Measurements from ENCODE around the gene RASGRF2.

Gene RASGRF2

GRCh38 chr5:80928073-80928472 is 32.1 kb upstream of the RASGRF2 start:
- no peak overlapping the region for H3K56ac ChIP-seq (ENCODE audit: low read length)
- H3K4ac ChIP-seq (ENCODE audit: low read depth, low read length): no peak overlapping the region
- H3K79me1 ChIP-seq (ENCODE audit: low read length): no peaks in the 10 kb centered on the region
- H3K27ac ChIP-seq (ENCODE audit: low read depth, low read length): no peak overlapping the region
- no peak overlapping the region for H2AK5ac ChIP-seq (ENCODE audit: low read length)
- no peaks in the 10 kb centered on the region for H3K27me3 ChIP-seq (ENCODE audit: insufficient read depth, low read length, poor library complexity)
- WGBS (ENCODE audit: extremely low coverage, insufficient coverage, low lambda C conversion rate): no CpG with 5 or more reads among the region's 2 CpGs
- no peak overlapping the region for H4K8ac ChIP-seq (ENCODE audit: low read depth, low read length)
- H3K4me1 ChIP-seq (ENCODE audit: control insufficient read depth, low read depth, low read length): no peaks in the 10 kb centered on the region
- no peak overlapping the region for H2BK15ac ChIP-seq (replicated peaks; ENCODE audit: low read depth)
- no peak overlapping the region for H3K18ac ChIP-seq (ENCODE audit: low read length)
- H3K4me2 ChIP-seq (ENCODE audit: low read length): no peak overlapping the region
- no peak overlapping the region for H2BK5ac ChIP-seq (ENCODE audit: low read length)
- no peak overlapping the region for H4K5ac ChIP-seq (ENCODE audit: low read length)
- H2BK120ac ChIP-seq (ENCODE audit: low read depth, low read length): no peak overlapping the region
- no peak overlapping the region for H3K9ac ChIP-seq (ENCODE audit: low read length)
- no peak overlapping the region for H3K23ac ChIP-seq (ENCODE audit: low read length)
- DNase-seq: no peak
- no peaks in the 10 kb centered on the region for H3K79me2 ChIP-seq (ENCODE audit: control insufficient read depth, insufficient read depth, low read length)
- no peak overlapping the region for H3K4me3 ChIP-seq (ENCODE audit: low read length)
- H3K36me3 ChIP-seq (ENCODE audit: control insufficient read depth, insufficient read depth, low read length): no peaks in the 10 kb centered on the region

- Histone ChIP-seq H2AK5ac (ENCODE audit: low read length) (no peak overlapping the region), H3K27me3 (ENCODE audit: insufficient read depth, low read length, poor library complexity) (no peaks in the 10 kb centered on the region), H3K9ac (ENCODE audit: low read length) (no peak overlapping the region), H3K4me3 (ENCODE audit: low read length) (no peak overlapping the region), H3K4me1 (ENCODE audit: control insufficient read depth, low read depth, low read length) (no peaks in the 10 kb centered on the region), H3K79me1 (ENCODE audit: low read length) (no peaks in the 10 kb centered on the region), H3K27ac (ENCODE audit: low read depth, low read length) (no peak overlapping the region), H4K5ac (ENCODE audit: low read length) (no peak overlapping the region), H3K18ac (ENCODE audit: low read length) (no peak overlapping the region), H3K23ac (ENCODE audit: low read length) (no peak overlapping the region), H3K79me2 (ENCODE audit: control insufficient read depth, insufficient read depth, low read length) (no peaks in the 10 kb centered on the region), H3K4me2 (ENCODE audit: low read length) (no peak overlapping the region), H3K4ac (ENCODE audit: low read depth, low read length) (no peak overlapping the region), H2BK120ac (ENCODE audit: low read depth, low read length) (no peak overlapping the region), H4K8ac (ENCODE audit: low read depth, low read length) (no peak overlapping the region), H3K56ac (ENCODE audit: low read length) (no peak overlapping the region), H2BK5ac (ENCODE audit: low read length) (no peak overlapping the region), H3K36me3 (ENCODE audit: control insufficient read depth, insufficient read depth, low read length) (no peaks in the 10 kb centered on the region), H2BK15ac (replicated peaks; ENCODE audit: low read depth) (no peak overlapping the region)
- WGBS (ENCODE audit: extremely low coverage, insufficient coverage, low lambda C conversion rate): no CpG with 5 or more reads among the region's 3 CpGs
- DNase-seq: no peak
Observed at GRCh38 chr5:80930940-80931339, 29.2 kb upstream of the RASGRF2 start.

GRCh38 chr5:80931411-80931810 is 28.8 kb upstream of the RASGRF2 start:
- Histone ChIP-seq H4K8ac (ENCODE audit: low read depth, low read length) (no peak overlapping the region), H2BK5ac (ENCODE audit: low read length) (no peak overlapping the region), H3K4ac (ENCODE audit: low read depth, low read length) (no peak overlapping the region), H3K9ac (ENCODE audit: low read length) (no peak overlapping the region), H3K18ac (ENCODE audit: low read length) (no peak overlapping the region), H3K4me2 (ENCODE audit: low read length) (no peak overlapping the region), H3K4me3 (ENCODE audit: low read length) (no peak overlapping the region), H2BK15ac (replicated peaks; ENCODE audit: low read depth) (no peak overlapping the region), H3K27me3 (ENCODE audit: insufficient read depth, low read length, poor library complexity) (no peaks in the 10 kb centered on the region), H2BK120ac (ENCODE audit: low read depth, low read length) (no peak overlapping the region), H4K5ac (ENCODE audit: low read length) (no peak overlapping the region), H3K79me2 (ENCODE audit: control insufficient read depth, insufficient read depth, low read length) (no peaks in the 10 kb centered on the region), H3K23ac (ENCODE audit: low read length) (no peak overlapping the region), H2AK5ac (ENCODE audit: low read length) (no peak overlapping the region), H3K4me1 (ENCODE audit: control insufficient read depth, low read depth, low read length) (no peaks in the 10 kb centered on the region), H3K36me3 (ENCODE audit: control insufficient read depth, insufficient read depth, low read length) (no peaks in the 10 kb centered on the region), H3K27ac (ENCODE audit: low read depth, low read length) (no peak overlapping the region), H3K56ac (ENCODE audit: low read length) (no peak overlapping the region), H3K79me1 (ENCODE audit: low read length) (no peaks in the 10 kb centered on the region)
- no CpG with 5 or more reads among the region's 1 CpG for WGBS (ENCODE audit: extremely low coverage, insufficient coverage, low lambda C conversion rate)
- no peak for DNase-seq

GRCh38 chr5:80933036-80933435 is 27.1 kb upstream of the RASGRF2 start:
- H3K23ac ChIP-seq (ENCODE audit: low read length): no peak overlapping the region
- no peak overlapping the region for H4K5ac ChIP-seq (ENCODE audit: low read length)
- H3K4me3 ChIP-seq (ENCODE audit: low read length): no peak overlapping the region
- no peak overlapping the region for H2AK5ac ChIP-seq (ENCODE audit: low read length)
- no peaks in the 10 kb centered on the region for H3K79me2 ChIP-seq (ENCODE audit: control insufficient read depth, insufficient read depth, low read length)
- no peak overlapping the region for H2BK120ac ChIP-seq (ENCODE audit: low read depth, low read length)
- no peak overlapping the region for H3K4me2 ChIP-seq (ENCODE audit: low read length)
- no peak overlapping the region for H3K9ac ChIP-seq (ENCODE audit: low read length)
- no peaks in the 10 kb centered on the region for H3K4me1 ChIP-seq (ENCODE audit: control insufficient read depth, low read depth, low read length)
- H3K56ac ChIP-seq (ENCODE audit: low read length): no peak overlapping the region
- no peak overlapping the region for H4K8ac ChIP-seq (ENCODE audit: low read depth, low read length)
- no peaks in the 10 kb centered on the region for H3K36me3 ChIP-seq (ENCODE audit: control insufficient read depth, insufficient read depth, low read length)
- no peak overlapping the region for H2BK5ac ChIP-seq (ENCODE audit: low read length)
- H3K79me1 ChIP-seq (ENCODE audit: low read length): no peaks in the 10 kb centered on the region
- H3K4ac ChIP-seq (ENCODE audit: low read depth, low read length): no peak overlapping the region
- no peak overlapping the region for H3K18ac ChIP-seq (ENCODE audit: low read length)
- H3K27me3 ChIP-seq (ENCODE audit: insufficient read depth, low read length, poor library complexity): no peaks in the 10 kb centered on the region
- no peak for DNase-seq
- whole genome bisulfite sequencing (ENCODE audit: extremely low coverage, insufficient coverage, low lambda C conversion rate): no CpG with 5 or more reads among the region's 2 CpGs
- no peak overlapping the region for H2BK15ac ChIP-seq (replicated peaks; ENCODE audit: low read depth)
- no peak overlapping the region for H3K27ac ChIP-seq (ENCODE audit: low read depth, low read length)

- Histone ChIP-seq H2AK5ac (ENCODE audit: low read length) (no peak overlapping the region), H2BK15ac (replicated peaks; ENCODE audit: low read depth) (no peak overlapping the region), H4K8ac (ENCODE audit: low read depth, low read length) (no peak overlapping the region), H3K4me1 (ENCODE audit: control insufficient read depth, low read depth, low read length) (no peaks in the 10 kb centered on the region), H3K27me3 (ENCODE audit: insufficient read depth, low read length, poor library complexity) (no peaks in the 10 kb centered on the region), H3K18ac (ENCODE audit: low read length) (no peak overlapping the region), H3K4ac (ENCODE audit: low read depth, low read length) (no peak overlapping the region), H3K79me2 (ENCODE audit: control insufficient read depth, insufficient read depth, low read length) (no peaks in the 10 kb centered on the region), H3K56ac (ENCODE audit: low read length) (no peak overlapping the region), H3K4me3 (ENCODE audit: low read length) (no peak overlapping the region), H3K23ac (ENCODE audit: low read length) (no peak overlapping the region), H3K36me3 (ENCODE audit: control insufficient read depth, insufficient read depth, low read length) (no peaks in the 10 kb centered on the region), H4K5ac (ENCODE audit: low read length) (no peak overlapping the region), H2BK120ac (ENCODE audit: low read depth, low read length) (no peak overlapping the region), H3K27ac (ENCODE audit: low read depth, low read length) (no peak overlapping the region), H2BK5ac (ENCODE audit: low read length) (no peak overlapping the region), H3K79me1 (ENCODE audit: low read length) (no peaks in the 10 kb centered on the region), H3K9ac (ENCODE audit: low read length) (no peak overlapping the region), H3K4me2 (ENCODE audit: low read length) (no peak overlapping the region)
- DNase-seq: peak; percentile 43
- WGBS (ENCODE audit: extremely low coverage, insufficient coverage, low lambda C conversion rate): no CpG with 5 or more reads among the region's 4 CpGs
Observed at GRCh38 chr5:80934751-80935150, 25.4 kb upstream of the RASGRF2 start.

- H2BK120ac ChIP-seq (ENCODE audit: low read depth, low read length): no peak overlapping the region
- H2BK5ac ChIP-seq (ENCODE audit: low read length): no peak overlapping the region
- H3K4me3 ChIP-seq (ENCODE audit: low read length): no peak overlapping the region
- H3K4ac ChIP-seq (ENCODE audit: low read depth, low read length): no peak overlapping the region
- H2AK5ac ChIP-seq (ENCODE audit: low read length): no peak overlapping the region
- H4K8ac ChIP-seq (ENCODE audit: low read depth, low read length): no peak overlapping the region
- no peak overlapping the region for H4K5ac ChIP-seq (ENCODE audit: low read length)
- H2BK15ac ChIP-seq (replicated peaks; ENCODE audit: low read depth): no peak overlapping the region
- no peak overlapping the region for H3K27ac ChIP-seq (ENCODE audit: low read depth, low read length)
- H3K79me1 ChIP-seq (ENCODE audit: low read length): no peaks in the 10 kb centered on the region
- H3K56ac ChIP-seq (ENCODE audit: low read length): no peak overlapping the region
- no peaks in the 10 kb centered on the region for H3K36me3 ChIP-seq (ENCODE audit: control insufficient read depth, insufficient read depth, low read length)
- no peaks in the 10 kb centered on the region for H3K4me1 ChIP-seq (ENCODE audit: control insufficient read depth, low read depth, low read length)
- H3K79me2 ChIP-seq (ENCODE audit: control insufficient read depth, insufficient read depth, low read length): no peaks in the 10 kb centered on the region
- DNase-seq: peak; percentile 79
- no peaks in the 10 kb centered on the region for H3K27me3 ChIP-seq (ENCODE audit: insufficient read depth, low read length, poor library complexity)
- no peak overlapping the region for H3K23ac ChIP-seq (ENCODE audit: low read length)
- WGBS (ENCODE audit: extremely low coverage, insufficient coverage, low lambda C conversion rate): no CpG with 5 or more reads among the region's 3 CpGs
- H3K4me2 ChIP-seq (ENCODE audit: low read length): no peak overlapping the region
- H3K18ac ChIP-seq (ENCODE audit: low read length): no peak overlapping the region
- no peak overlapping the region for H3K9ac ChIP-seq (ENCODE audit: low read length)
Observed at GRCh38 chr5:80935811-80936385, 24.3 kb upstream of the RASGRF2 start.

Data from mesendoderm (in vitro differentiated cells).